Spinal cord (tissue), 10 donors: ENCODE measurements around the gene GTSF1L. TPM values are rescaled to one million over a fixed set of nuclear protein-coding genes. Genes with fewer than 3 reads are reported as not detected.

Experiments used
- DNase-seq, 6 donors: peaks; one replicate each; pipeline versions ENCODE4 v3.0.0 to v3.0.0-alpha.2; 2013 to 2015; ENCODE audit warnings: low spot score in 6 of 6, low read depth in 4 of 6
- H3K27ac ChIP-seq: one replicate; pipeline ENCODE4 v1.5.1; 2013; ENCODE audit warnings: low read depth, low read length, control low read depth
- H3K27me3 ChIP-seq: one replicate; pipeline ENCODE4 v1.6.1; 2013; ENCODE audit warnings: low read length; ENCODE audit not compliant: control insufficient read depth, insufficient read depth
- H3K36me3 ChIP-seq: one replicate; pipeline ENCODE4 v1.6.1; 2013; ENCODE audit warnings: low read length; ENCODE audit not compliant: control insufficient read depth, insufficient read depth
- H3K4me1 ChIP-seq: one replicate; pipeline ENCODE4 v1.6.1; 2013; ENCODE audit warnings: low read length; ENCODE audit not compliant: control insufficient read depth, insufficient read depth
- H3K4me3 ChIP-seq: one replicate; pipeline ENCODE4 v1.5.1; 2013; ENCODE audit warnings: low read depth, low read length, control low read depth
- H3K9me3 ChIP-seq: one replicate; pipeline ENCODE4 v1.6.1; 2013; ENCODE audit warnings: low read length; ENCODE audit not compliant: control insufficient read depth, insufficient read depth
- WGBS: methylation state at CpG from one replicate; pipeline ENCODE4 v1.1.5; 2013; ENCODE audit warnings: missing lambda C conversion rate; ENCODE audit not compliant: insufficient coverage; 5-methylcytosine and 5-hydroxymethylcytosine counted together
- polyA plus RNA-seq, 2 donors: library from polyadenylated mRNA; unstranded; fragments of 120-200 nt; gene quantifications; one replicate each; pipeline ENCODE4 v1.2.1, GENCODE V29; 2013; ENCODE audit not compliant: insufficient read length in 2 of 2
- total RNA-seq, 2 donors: library from RNA; depleted of rRNA in 1 of 2; stranded (reverse); fragments of 120-200 nt in 1 of 2; fragments of >200 nt in 1 of 2; gene quantifications; one replicate each; pipeline versions ENCODE4 v1.2.3 to v1.2.4, GENCODE V29; 2013 to 2014
- donor health status: healthy.

Gene GTSF1L
- total and polyA plus RNA-seq, 4 donors, result 0.40 TPM; not detected in 3

GRCh38 chr20:43731469-43731868 is 4.7 kb upstream of the GTSF1L start:
- peak in 1 of 6 donors; percentile 19 for DNase-seq
- Histone ChIP-seq H3K27me3 (no peaks in the 10 kb centered on the region), H3K4me1 (no peaks in the 10 kb centered on the region), H3K4me3 (no peak overlapping the region), H3K36me3 (no peaks in the 10 kb centered on the region), H3K27ac (no peak overlapping the region), H3K9me3 (no peaks in the 10 kb centered on the region)
- WGBS, result 83% methylated on average over 6 of the region's 7 CpGs

- H3K27me3 ChIP-seq, result no peaks in the 10 kb centered on the region
- H3K4me1 ChIP-seq, result no peaks in the 10 kb centered on the region
- H3K27ac ChIP-seq, result no peak overlapping the region
- no peak overlapping the region for H3K4me3 ChIP-seq
- no peak for DNase-seq
- H3K9me3 ChIP-seq, result no peaks in the 10 kb centered on the region
- H3K36me3 ChIP-seq, result no peaks in the 10 kb centered on the region
- WGBS, result 93% methylated on average over 3 of the region's 7 CpGs
These were observed 2.0 kb upstream of the GTSF1L start for GRCh38 chr20:43728686-43729255.

GRCh38 chr20:43727980-43728590 is 1.3 kb upstream of the GTSF1L start:
- no peak for DNase-seq
- WGBS, result no CpG with 5 or more reads among the region's 1 CpG
- Histone ChIP-seq H3K27me3 (no peaks in the 10 kb centered on the region), H3K4me1 (no peaks in the 10 kb centered on the region), H3K9me3 (no peaks in the 10 kb centered on the region), H3K4me3 (no peak overlapping the region), H3K27ac (no peak overlapping the region), H3K36me3 (no peaks in the 10 kb centered on the region)

- Histone ChIP-seq H3K27ac (no peak overlapping the region), H3K4me3 (no peak overlapping the region), H3K9me3 (no peaks in the 10 kb centered on the region), H3K4me1 (peaks cover 6% of the 10 kb centered on the region), H3K27me3 (no peaks in the 10 kb centered on the region), H3K36me3 (no peaks in the 10 kb centered on the region)
- DNase-seq, result no peak
- WGBS, result 90% methylated on average over 9 of the region's 10 CpGs
These were observed 469 bp downstream of the GTSF1L start for GRCh38 chr20:43726333-43726732.

- no peaks in the 10 kb centered on the region for H3K27me3 ChIP-seq
- peaks cover 6% of the 10 kb centered on the region for H3K4me1 ChIP-seq
- no peak for DNase-seq
- H3K27ac ChIP-seq, result no peak overlapping the region
- H3K36me3 ChIP-seq, result no peaks in the 10 kb centered on the region
- WGBS, result no CpG with 5 or more reads among the region's 2 CpGs
- H3K4me3 ChIP-seq, result no peak overlapping the region
- H3K9me3 ChIP-seq, result no peaks in the 10 kb centered on the region
These were observed 1.1 kb downstream of the GTSF1L start for GRCh38 chr20:43725666-43726065.

GRCh38 chr20:43724383-43724782 is 2.4 kb downstream of the GTSF1L start:
- H3K4me3 ChIP-seq, result no peak overlapping the region
- H3K27me3 ChIP-seq, result no peaks in the 10 kb centered on the region
- no peaks in the 10 kb centered on the region for H3K36me3 ChIP-seq
- no peak for DNase-seq
- no peak overlapping the region for H3K27ac ChIP-seq
- H3K4me1 ChIP-seq, result peaks cover 6% of the 10 kb centered on the region
- 53% methylated on average over 2 of the region's 5 CpGs for WGBS
- no peaks in the 10 kb centered on the region for H3K9me3 ChIP-seq

- Histone ChIP-seq H3K36me3 (no peaks in the 10 kb centered on the region), H3K4me3 (no peak overlapping the region), H3K9me3 (no peaks in the 10 kb centered on the region), H3K27ac (no peak overlapping the region), H3K4me1 (peaks cover 6% of the 10 kb centered on the region), H3K27me3 (no peaks in the 10 kb centered on the region)
- 58% methylated on average over 2 of the region's 3 CpGs for WGBS
- DNase-seq, result no peak
These were observed 3.1 kb downstream of the GTSF1L start for GRCh38 chr20:43723735-43724134.

GRCh38 chr20:43723186-43723585 is 3.6 kb downstream of the GTSF1L start:
- WGBS, result 100% methylated on average over 1 of the region's 4 CpGs
- DNase-seq, result no peak

GRCh38 chr20:43722153-43722505 is 4.7 kb downstream of the GTSF1L start:
- Histone ChIP-seq H3K36me3 (no peaks in the 10 kb centered on the region), H3K4me3 (no peak overlapping the region), H3K27me3 (no peaks in the 10 kb centered on the region), H3K27ac (no peak overlapping the region), H3K9me3 (no peaks in the 10 kb centered on the region), H3K4me1 (peaks cover 6% of the 10 kb centered on the region)
- no peak for DNase-seq
- 72% methylated on average over 4 of the region's 8 CpGs for WGBS

More at GRCh38 chr20:43723186-43723585, 3.6 kb downstream of the GTSF1L start:
- Histone ChIP-seq H3K4me3 (no peak overlapping the region), H3K4me1 (peaks cover 6% of the 10 kb centered on the region), H3K9me3 (no peaks in the 10 kb centered on the region), H3K27me3 (no peaks in the 10 kb centered on the region), H3K27ac (no peak overlapping the region), H3K36me3 (no peaks in the 10 kb centered on the region)

GRCh38 chr20:43721429-43722152 is 5.2 kb downstream of the GTSF1L start:
- 49% methylated on average over 15 of the region's 15 CpGs for WGBS
- no peaks in the 10 kb centered on the region for H3K27me3 ChIP-seq
- no peaks in the 10 kb centered on the region for H3K36me3 ChIP-seq
- H3K4me1 ChIP-seq, result peaks cover 6% of the 10 kb centered on the region
- H3K27ac ChIP-seq, result no peak overlapping the region
- H3K9me3 ChIP-seq, result no peaks in the 10 kb centered on the region
- peak in 1 of 6 donors; percentile 24 for DNase-seq
- H3K4me3 ChIP-seq, result no peak overlapping the region
